Measurements from ENCODE around the gene SOD2. TPM values are rescaled to one million over a fixed set of nuclear protein-coding genes. Genes with fewer than 3 reads are reported as not detected.
"Not testable (repeated sequence)": the region's sequence is repeated elsewhere in the genome, so short reads cannot be mapped to it uniquely, and the experiment has no call there.

The SOD2 gene
- total RNA-seq, 2 experiments from 2014 or later, result 76.5 to 84.8 TPM

- H3K4me3 Mint-ChIP-seq, result no peak overlapping the region
- peaks cover 51% of the 10 kb centered on the region for H3K36me3 Mint-ChIP-seq (ENCODE audit: low read depth)
- H3K4me1 Mint-ChIP-seq, result peaks cover 37% of the 10 kb centered on the region
- DNase-seq, result no peak
- no peaks in the 10 kb centered on the region for H3K27me3 Mint-ChIP-seq
- no peaks in the 10 kb centered on the region for H3K9me3 Mint-ChIP-seq
- H3K27ac Mint-ChIP-seq, result peak overlapping the region; percentile 5
- POLR2A ChIA-PET, result interaction anchor here (3.7 kb wide), 1 partner anchor 13 kb away, joined by 13 read pairs; the partner anchor contains the start of gene SOD2
- CTCF ChIA-PET, result interaction anchor here (1.2 to 1.3 kb wide), 2 partner anchors 14 to 26 kb away, joined by 3 to 4 read pairs; no protein-coding TSS in a partner anchor
These were observed 12.9 kb downstream of the SOD2 start for GRCh38 chr6:159680104-159680503.

DNA sequence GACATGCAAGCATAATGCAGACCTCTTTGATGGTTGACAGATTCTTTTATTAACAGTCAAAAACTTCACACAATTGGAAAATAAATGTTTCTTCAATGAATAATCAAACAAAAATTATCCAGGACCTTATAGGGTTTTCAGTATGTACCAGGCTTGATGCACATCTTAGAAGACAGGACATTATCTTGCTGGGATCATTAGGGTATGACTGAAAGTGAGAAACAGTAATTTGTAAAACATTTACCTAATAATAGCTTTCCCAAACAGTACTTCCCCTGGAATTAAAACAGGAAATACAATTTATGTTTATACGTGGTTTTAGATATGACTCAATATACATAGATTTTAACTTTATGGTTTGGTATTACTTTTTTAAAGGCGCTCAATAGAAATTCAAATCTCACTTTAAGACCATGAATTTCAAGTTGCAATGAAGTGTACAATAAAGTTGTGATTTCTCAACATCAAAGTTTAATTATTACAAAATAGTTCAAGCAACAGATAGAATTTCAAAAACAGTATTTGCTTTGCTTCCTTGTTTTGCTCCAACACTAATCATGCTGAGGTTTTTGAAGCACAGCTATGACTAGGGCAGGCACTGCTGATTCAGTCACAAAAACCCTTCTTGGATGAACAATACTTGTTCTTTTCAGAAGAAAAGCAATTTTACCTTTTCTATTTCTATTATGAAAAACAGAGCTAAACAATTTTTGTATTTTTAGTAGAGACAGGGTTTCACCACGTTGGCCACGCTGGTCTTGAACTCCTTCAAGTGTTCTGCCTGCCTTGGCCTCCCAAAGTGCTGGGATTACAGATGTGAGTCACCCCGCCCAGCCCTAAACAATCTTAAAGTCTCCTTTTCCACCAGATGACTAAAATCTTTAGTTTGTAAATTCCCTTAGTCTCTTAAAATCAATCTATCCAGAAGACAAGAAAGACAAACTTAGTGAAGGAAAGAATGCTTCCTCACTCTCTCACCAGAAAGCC lies 13.7 kb downstream of the SOD2 start:
- H3K4me1 Mint-ChIP-seq, result peaks cover 37% of the 10 kb centered on the region
- no peaks in the 10 kb centered on the region for H3K9me3 Mint-ChIP-seq
- H3K27me3 Mint-ChIP-seq, result no peaks in the 10 kb centered on the region
- ChIA-PET POLR2A (interaction anchor here (3.7 kb wide), 1 partner anchor 13 kb away, joined by 13 read pairs; the partner anchor contains the start of gene SOD2), CTCF (interaction anchor here (1.2 to 1.7 kb wide), 3 partner anchors 15 to 25 kb away, joined by 3 to 4 read pairs (median 3); no protein-coding TSS in a partner anchor)
- DNase-seq, result no peak
- peaks cover 48% of the 10 kb centered on the region for H3K36me3 Mint-ChIP-seq (ENCODE audit: low read depth)
- H3K27ac Mint-ChIP-seq, result peak overlapping the region; percentile 5
- H3K4me3 Mint-ChIP-seq, result no peak overlapping the region

GRCh38 chr6:159678574-159678973 lies 14.5 kb downstream of the SOD2 start:
- Mint-ChIP-seq H3K4me3 (no peak overlapping the region), H3K4me1 (peaks cover 34% of the 10 kb centered on the region), H3K9me3 (no peaks in the 10 kb centered on the region), H3K27me3 (no peaks in the 10 kb centered on the region), H3K27ac (no peak overlapping the region), H3K36me3 (ENCODE audit: low read depth) (peaks cover 44% of the 10 kb centered on the region)
- POLR2A ChIA-PET, result interaction anchor here (1.6 to 3.7 kb wide), 2 partner anchors 14 to 48 kb away, joined by 4 to 13 read pairs; partner anchors contain the start of gene SOD2
- no peak for DNase-seq
- CTCF ChIA-PET, result interaction anchor here (1.7 kb wide), 1 partner anchor 24 kb away, joined by 3 read pairs; no protein-coding TSS in a partner anchor

GRCh38 chr6:159677506-159678165 lies 15.4 kb downstream of the SOD2 start:
- Mint-ChIP-seq H3K27me3 (no peaks in the 10 kb centered on the region), H3K4me1 (peaks cover 31% of the 10 kb centered on the region), H3K4me3 (no peak overlapping the region), H3K36me3 (ENCODE audit: low read depth) (peaks cover 43% of the 10 kb centered on the region), H3K27ac (no peak overlapping the region), H3K9me3 (no peaks in the 10 kb centered on the region)
- DNase-seq, result no peak
- ChIA-PET POLR2A (interaction anchor here (1.6 to 3.7 kb wide), 2 partner anchors 15 to 49 kb away, joined by 4 to 13 read pairs; partner anchors contain the start of gene SOD2), CTCF (interaction anchor here (1.7 kb wide), 1 partner anchor 23 kb away, joined by 3 read pairs; no protein-coding TSS in a partner anchor)

DNA sequence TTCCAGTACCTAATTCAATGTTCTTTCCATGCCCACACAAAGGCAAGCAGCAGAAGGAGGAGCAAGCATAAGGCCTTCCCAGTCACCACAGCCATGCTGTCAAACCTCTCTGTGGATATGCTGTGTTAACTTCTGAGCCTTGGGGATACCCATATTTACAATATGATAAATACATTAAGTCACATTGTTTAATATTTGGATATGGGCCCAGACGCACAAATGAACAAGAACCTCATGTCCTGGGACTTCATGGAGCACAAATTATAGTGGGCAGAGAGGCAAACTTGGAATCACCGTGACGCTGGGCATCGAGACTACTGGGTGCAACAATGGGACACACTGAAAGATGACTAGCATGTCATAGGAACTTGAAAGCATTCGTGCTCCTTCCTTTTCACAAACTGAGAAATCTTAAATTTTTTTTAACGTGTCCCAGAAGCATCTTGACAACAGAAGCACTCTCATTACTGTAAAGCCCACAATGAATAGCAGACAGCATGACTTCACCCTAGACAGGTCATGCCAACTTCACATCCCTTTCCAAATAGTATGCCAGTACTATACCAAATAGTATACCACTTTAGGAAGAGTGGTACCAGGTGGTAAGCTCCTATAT lies 16.0 kb downstream of the SOD2 start:
- DNase-seq, result no peak
- ChIA-PET POLR2A (interaction anchor here (1.6 to 3.7 kb wide), 2 partner anchors 16 to 49 kb away, joined by 4 to 13 read pairs; partner anchors contain the start of gene SOD2), CTCF (no interaction called here)
- no peak overlapping the region for H3K4me3 Mint-ChIP-seq
- no peaks in the 10 kb centered on the region for H3K9me3 Mint-ChIP-seq
- H3K27ac Mint-ChIP-seq, result no peak overlapping the region
- peaks cover 38% of the 10 kb centered on the region for H3K36me3 Mint-ChIP-seq (ENCODE audit: low read depth)
- no peaks in the 10 kb centered on the region for H3K27me3 Mint-ChIP-seq
- H3K4me1 Mint-ChIP-seq, result peaks cover 27% of the 10 kb centered on the region

GRCh38 chr6:159676236-159676635 lies 16.8 kb downstream of the SOD2 start:
- H3K27me3 Mint-ChIP-seq, POLR2A ChIA-PET, CTCF ChIA-PET, H3K27ac Mint-ChIP-seq, DNase-seq, H3K9me3 Mint-ChIP-seq, H3K4me3 Mint-ChIP-seq: not testable (repeated sequence)
- H3K36me3 Mint-ChIP-seq (ENCODE audit: low read depth), result peaks cover 36% of the 10 kb centered on the region
- H3K4me1 Mint-ChIP-seq, result peaks cover 21% of the 10 kb centered on the region

DNA sequence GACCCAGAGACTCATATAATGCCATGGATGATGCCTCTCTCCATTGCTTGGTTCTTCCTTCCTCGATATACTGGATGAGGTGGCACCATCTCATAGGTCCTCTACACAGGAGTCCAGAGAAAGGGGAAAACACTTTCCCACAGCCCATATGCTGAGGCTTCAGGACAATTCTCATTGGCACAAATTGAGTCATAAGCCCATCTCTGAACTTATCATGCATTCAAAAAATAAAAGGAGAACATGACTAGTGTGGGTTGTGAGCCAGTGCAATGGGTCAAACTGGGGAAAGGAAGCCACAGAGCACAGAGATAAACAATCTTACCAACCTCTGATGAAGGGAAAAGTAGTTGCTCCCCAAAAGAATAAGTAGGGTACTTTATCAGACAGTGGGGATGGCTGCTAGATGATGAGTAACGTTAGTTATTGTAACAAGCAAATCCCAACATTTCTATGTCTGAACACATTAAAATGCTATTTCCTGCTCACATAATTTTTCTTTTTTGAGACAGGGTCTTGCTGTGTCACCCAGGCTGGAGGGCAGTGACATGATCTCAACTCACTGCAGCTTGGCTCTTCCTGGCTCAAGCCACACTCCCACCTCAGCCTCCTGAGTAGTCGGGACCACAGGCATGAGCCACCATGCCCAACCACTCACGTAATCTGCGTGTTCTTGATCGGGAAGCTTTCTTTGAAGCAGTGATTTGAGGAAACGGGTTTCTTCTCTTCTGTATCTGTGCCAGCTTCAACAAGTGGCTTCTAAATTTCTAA lies 27.0 kb downstream of the SOD2 start:
- peaks cover 3% of the 10 kb centered on the region for H3K36me3 Mint-ChIP-seq (ENCODE audit: low read depth)
- POLR2A ChIA-PET, result no interaction called here
- DNase-seq, result no peak
- no peaks in the 10 kb centered on the region for H3K27me3 Mint-ChIP-seq
- CTCF ChIA-PET, result no interaction called here
- H3K27ac Mint-ChIP-seq, result no peak overlapping the region
- no peaks in the 10 kb centered on the region for H3K4me1 Mint-ChIP-seq
- peaks cover 12% of the 10 kb centered on the region for H3K9me3 Mint-ChIP-seq
- H3K4me3 Mint-ChIP-seq, result no peak overlapping the region

DNA sequence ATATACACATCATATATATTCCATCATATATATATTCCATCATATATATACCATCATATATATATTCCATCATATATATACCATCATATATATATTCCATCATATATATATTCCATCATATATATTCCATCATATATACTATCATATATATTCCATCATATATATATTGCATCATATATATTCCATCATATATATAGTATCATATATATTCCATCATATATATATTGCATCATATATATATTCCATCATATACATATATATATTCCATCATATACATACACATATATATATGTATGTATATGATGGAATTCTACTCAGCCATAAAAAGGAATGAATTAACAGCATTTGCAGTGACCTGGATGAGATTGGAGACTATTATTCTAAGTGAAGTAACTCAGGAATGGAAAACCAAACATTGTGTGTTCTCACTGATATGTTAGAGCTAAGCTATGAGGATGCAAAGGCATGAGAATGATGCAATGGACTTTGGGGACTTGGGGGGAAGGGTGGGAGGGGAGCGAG lies 29.6 kb downstream of the SOD2 start:
- H3K4me3 Mint-ChIP-seq; H3K9me3 Mint-ChIP-seq; H3K27me3 Mint-ChIP-seq; H3K4me1 Mint-ChIP-seq; H3K36me3 Mint-ChIP-seq (ENCODE audit: low read depth); CTCF ChIA-PET; H3K27ac Mint-ChIP-seq; DNase-seq; POLR2A ChIA-PET: not testable (repeated sequence)

GRCh38 chr6:159661977-159662376 lies 31.1 kb downstream of the SOD2 start:
- H3K4me1 Mint-ChIP-seq; H3K27ac Mint-ChIP-seq; POLR2A ChIA-PET; CTCF ChIA-PET; DNase-seq; H3K27me3 Mint-ChIP-seq; H3K4me3 Mint-ChIP-seq; H3K9me3 Mint-ChIP-seq; H3K36me3 Mint-ChIP-seq (ENCODE audit: low read depth): not testable (repeated sequence)

- ChIA-PET CTCF (interaction anchor here (0.6 to 5.0 kb wide), 11 partner anchors 8 to 486 kb away, joined by 3 to 49 read pairs (median 4); partner anchors contain the start of gene FNDC1), POLR2A (interaction anchor here (1.1 kb wide), 1 partner anchor 9 kb away, joined by 4 read pairs; no protein-coding TSS in a partner anchor)
- no peaks in the 10 kb centered on the region for H3K27me3 Mint-ChIP-seq
- no peak overlapping the region for H3K27ac Mint-ChIP-seq
- no peak overlapping the region for H3K4me3 Mint-ChIP-seq
- H3K4me1 Mint-ChIP-seq, result no peaks in the 10 kb centered on the region
- no peaks in the 10 kb centered on the region for H3K9me3 Mint-ChIP-seq
- no peak for DNase-seq
- H3K36me3 Mint-ChIP-seq (ENCODE audit: low read depth), result no peaks in the 10 kb centered on the region
These were observed 37.5 kb downstream of the SOD2 start for GRCh38 chr6:159655409-159655988.

GRCh38 chr6:159654483-159655098 lies 38.5 kb downstream of the SOD2 start:
- Mint-ChIP-seq H3K4me3 (no peak overlapping the region), H3K9me3 (no peaks in the 10 kb centered on the region)
- CTCF ChIA-PET, result interaction anchor here (0.7 to 5.0 kb wide), 15 partner anchors 12 to 1619 kb away, joined by 3 to 49 read pairs (median 4); partner anchors contain the start of genes AGPAT4 and FNDC1

More at GRCh38 chr6:159654483-159655098, 38.5 kb downstream of the SOD2 start:
- H3K4me1 Mint-ChIP-seq, result no peaks in the 10 kb centered on the region
- H3K27me3 Mint-ChIP-seq, result no peaks in the 10 kb centered on the region
- POLR2A ChIA-PET, result interaction anchor here (1.1 kb wide), 1 partner anchor 8 kb away, joined by 4 read pairs; no protein-coding TSS in a partner anchor
- H3K36me3 Mint-ChIP-seq (ENCODE audit: low read depth), result no peaks in the 10 kb centered on the region
- DNase-seq, result no peak
- H3K27ac Mint-ChIP-seq, result no peak overlapping the region
